Sigmoid colon (tissue), 7 donors: ENCODE data around the gene CLCC1. TPM values are rescaled to one million over a fixed set of nuclear protein-coding genes. Genes with fewer than 3 reads are reported as not detected.
A peak's percentile ranks its signal among the peaks of the same experiment; 100 is the strongest.

Source experiments
- DNase-seq: peaks from one replicate; pipeline ENCODE4 v3.0.0-alpha.2; 2019
- H3K27ac ChIP-seq, 4 donors: fragments of 200-600 bp; sonication (generic); one replicate each; pipeline ENCODE4 v1.5.1; 2016 to 2019; ENCODE audit warnings: mild to moderate bottlenecking in 1 of 4
- H3K27me3 ChIP-seq, 3 donors: fragments of 200-600 bp; sonication (generic); one replicate each; pipeline ENCODE4 v1.5.1; 2019; ENCODE audit warnings: mild to moderate bottlenecking in 1 of 3
- H3K36me3 ChIP-seq, 4 donors: fragments of 200-600 bp; sonication (generic); one replicate each; pipeline ENCODE4 v1.5.1; 2016 to 2019
- H3K4me1 ChIP-seq, 4 donors: fragments of 200-600 bp; sonication (generic); one replicate each; pipeline ENCODE4 v1.5.1; 2017 to 2019
- H3K4me3 ChIP-seq, 4 donors: fragments of 200-600 bp; sonication (generic); one replicate each; pipeline ENCODE4 v1.5.1; 2017 to 2019; ENCODE audit warnings: mild to moderate bottlenecking in 2 of 4, moderate library complexity in 1 of 4
- H3K9me3 ChIP-seq, 4 donors: fragments of 200-600 bp in 3 of 4; sonication (generic) in 3 of 4; one replicate each; pipeline versions ENCODE4 v1.5.1 to v1.6.1; 2013 to 2019
- EP300 ChIP-seq, 4 donors: sonication (generic); formaldehyde crosslinking; IDR thresholded peaks; one replicate each; pipeline ENCODE4 v1.6.1; 2017; ENCODE audit warnings: antibody characterized with exemption in 4 of 4
- POLR2A ChIP-seq, 2 donors: fragments of 450-650 bp; IDR thresholded peaks; one replicate each; pipeline ENCODE4 v1.6.1; 2016; ENCODE audit warnings: antibody characterized with exemption in 2 of 2, mild to moderate bottlenecking in 2 of 2, moderate library complexity in 2 of 2
- POLR2AphosphoS5 ChIP-seq, 4 donors: sonication (generic); formaldehyde crosslinking; IDR thresholded peaks; one replicate each; pipeline ENCODE4 v1.6.1; 2017; ENCODE audit warnings: antibody characterized with exemption in 4 of 4
- WGBS, 2 donors: extraction: QIAGEN DNeasy Blood & Tissue Kit; methylation state at CpG; one replicate each; pipeline ENCODE4 v1.1.7; 2013; 5-methylcytosine and 5-hydroxymethylcytosine counted together
- intact Hi-C: fragments of 100-400 bp; cut with DNase I; formaldehyde crosslinking; loops from one replicate; pipeline ENCODE4 v1.15.1; 2023
- polyA plus RNA-seq, 3 donors: library from polyadenylated mRNA; stranded (reverse); fragments of 200-250 nt; gene quantifications; one replicate each; pipeline ENCODE4 v1.2.3, GENCODE V29; 2013
- total RNA-seq, 4 donors: library from RNA; depleted of rRNA; stranded (reverse); fragments of >200 nt; gene quantifications; one replicate each; pipeline ENCODE4 v1.1.0, GENCODE V29; 2016
- TF ChIP-seq, protein P1 (sequence below), 4 experiments: fragments of 450-650 bp in 3 of 4; fragments of 200-600 bp in 1 of 4; IDR thresholded peaks; one replicate each; pipeline ENCODE4 v1.5.1; 2016 to 2019; ENCODE audit warnings: antibody characterized with exemption in 4 of 4, mild to moderate bottlenecking in 3 of 4, moderate library complexity in 2 of 4
- donor health status: healthy with polysubstance abuse.
- donor health status: Bipolar disorder and iron deficiency.
- donor health status: healthy.

The CLCC1 gene
- total and polyA plus RNA-seq, 7 donors: 2.3 to 24.3 (median 19.1) TPM

DNA sequence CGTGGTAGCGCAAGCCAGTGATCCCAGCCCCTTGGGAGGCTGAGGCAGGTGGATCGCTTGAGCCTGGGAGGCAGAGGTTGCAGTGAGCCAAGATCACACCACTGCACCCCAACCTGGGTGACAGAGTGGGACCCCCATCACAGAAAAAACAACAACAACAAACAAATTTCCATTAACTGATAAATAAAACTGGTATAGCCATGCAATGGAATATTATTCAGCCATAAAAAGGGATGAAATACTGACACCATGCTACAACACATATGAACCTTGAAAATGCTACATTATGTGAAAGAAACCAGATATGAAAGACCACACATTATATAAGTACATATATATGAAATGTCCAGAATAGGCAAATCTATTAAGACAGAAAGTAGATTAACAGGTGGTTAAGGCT is 12.0 kb downstream of the CLCC1 start:
- H3K27me3 ChIP-seq: no peaks in the 10 kb centered on the region
- no peak overlapping the region for H3K27ac ChIP-seq
- intact Hi-C loops: no loop called here
- H3K36me3 ChIP-seq: peaks cover 0 to 29% (median under 1%) of the 10 kb centered on the region in 4 donors
- no peak for TF ChIP-seq EP300 (IDR thresholded peaks at IDR 0.05)
- no peak for TF ChIP-seq POLR2A (IDR thresholded peaks at IDR 0.05)
- no peak for TF ChIP-seq POLR2AphosphoS5 (IDR thresholded peaks at IDR 0.05)
- TF ChIP-seq, protein P1, sequence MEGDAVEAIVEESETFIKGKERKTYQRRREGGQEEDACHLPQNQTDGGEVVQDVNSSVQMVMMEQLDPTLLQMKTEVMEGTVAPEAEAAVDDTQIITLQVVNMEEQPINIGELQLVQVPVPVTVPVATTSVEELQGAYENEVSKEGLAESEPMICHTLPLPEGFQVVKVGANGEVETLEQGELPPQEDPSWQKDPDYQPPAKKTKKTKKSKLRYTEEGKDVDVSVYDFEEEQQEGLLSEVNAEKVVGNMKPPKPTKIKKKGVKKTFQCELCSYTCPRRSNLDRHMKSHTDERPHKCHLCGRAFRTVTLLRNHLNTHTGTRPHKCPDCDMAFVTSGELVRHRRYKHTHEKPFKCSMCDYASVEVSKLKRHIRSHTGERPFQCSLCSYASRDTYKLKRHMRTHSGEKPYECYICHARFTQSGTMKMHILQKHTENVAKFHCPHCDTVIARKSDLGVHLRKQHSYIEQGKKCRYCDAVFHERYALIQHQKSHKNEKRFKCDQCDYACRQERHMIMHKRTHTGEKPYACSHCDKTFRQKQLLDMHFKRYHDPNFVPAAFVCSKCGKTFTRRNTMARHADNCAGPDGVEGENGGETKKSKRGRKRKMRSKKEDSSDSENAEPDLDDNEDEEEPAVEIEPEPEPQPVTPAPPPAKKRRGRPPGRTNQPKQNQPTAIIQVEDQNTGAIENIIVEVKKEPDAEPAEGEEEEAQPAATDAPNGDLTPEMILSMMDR (IDR thresholded peaks at IDR 0.05): no peak
- no peak overlapping the region for H3K4me3 ChIP-seq
- no peaks in the 10 kb centered on the region for H3K9me3 ChIP-seq
- no peak for DNase-seq
- H3K4me1 ChIP-seq: peaks cover 0 to 20% (median 14%) of the 10 kb centered on the region in 4 donors
- WGBS, 2 donors: 98 to 99% methylated on average over 3 of the region's 3 CpGs

DNA sequence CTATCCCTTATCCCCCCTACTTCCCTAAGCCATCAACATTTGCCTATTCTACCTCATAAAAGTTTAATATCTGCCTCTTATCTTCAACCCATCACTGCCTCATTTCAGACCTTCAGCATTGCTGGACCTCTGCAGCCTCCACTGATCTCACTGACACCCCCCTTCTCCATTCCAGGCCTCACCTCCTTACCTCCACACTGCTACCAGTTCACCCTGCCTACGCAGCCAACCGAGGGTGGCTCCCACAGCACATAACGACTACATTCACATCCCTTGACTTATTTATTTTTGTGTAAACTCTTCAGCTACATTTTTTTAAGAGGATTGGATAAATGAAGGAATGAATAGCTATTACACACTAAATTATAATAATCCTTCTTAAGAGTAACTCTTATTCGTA is 14.2 kb downstream of the CLCC1 start:
- intact Hi-C loops: no loop called here
- TF ChIP-seq POLR2AphosphoS5 (IDR thresholded peaks at IDR 0.05) (no peak), POLR2A (IDR thresholded peaks at IDR 0.05) (no peak), EP300 (IDR thresholded peaks at IDR 0.05) (no peak)
- TF ChIP-seq, protein P1 (IDR thresholded peaks at IDR 0.05): no peak
- Histone ChIP-seq H3K4me1 (peaks cover 0 to 20% (median 14%) of the 10 kb centered on the region in 4 donors), H3K9me3 (no peaks in the 10 kb centered on the region), H3K4me3 (no peak overlapping the region), H3K27me3 (no peaks in the 10 kb centered on the region), H3K36me3 (peaks cover 0 to 34% (median 5%) of the 10 kb centered on the region in 4 donors), H3K27ac (no peak overlapping the region)
- DNase-seq: no peak
- 85% methylated on average over 4 of the region's 4 CpGs for WGBS, 2 donors

DNA sequence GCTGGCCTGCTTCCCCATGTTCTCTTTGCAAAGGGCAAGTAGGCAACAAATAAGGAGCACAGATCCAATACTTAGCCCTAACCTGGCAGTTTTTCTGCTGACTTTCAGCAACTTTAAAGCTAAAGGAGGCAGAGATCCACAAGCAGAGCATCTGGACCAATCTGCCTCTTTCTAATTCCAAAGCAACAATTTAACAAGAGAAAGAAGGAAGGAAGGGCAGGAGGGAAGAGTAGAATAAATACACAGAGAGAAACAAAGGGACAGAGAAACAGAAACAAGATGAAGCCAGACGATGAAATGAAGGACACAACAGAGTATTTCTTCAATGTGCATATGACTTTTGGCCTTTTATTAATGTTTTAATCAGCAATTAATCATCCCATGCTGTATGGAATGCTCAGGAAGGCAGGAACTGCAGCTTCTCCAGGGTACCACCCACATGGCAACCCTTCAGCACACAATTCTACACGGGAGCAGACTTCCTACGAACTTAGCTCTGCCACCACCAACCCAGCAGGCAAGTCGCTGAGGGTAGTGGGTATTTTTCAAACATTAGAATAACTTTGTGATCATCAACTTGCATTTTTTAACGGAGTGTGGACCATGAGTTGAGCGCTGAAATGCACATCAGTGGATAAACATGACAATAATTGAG is 15.3 kb downstream of the CLCC1 start:
- H3K27ac ChIP-seq: peak overlapping the region in 3 of 4 donors; percentile 46 to 58 (median 48)
- H3K36me3 ChIP-seq: peaks cover 0 to 44% (median 7%) of the 10 kb centered on the region in 4 donors
- H3K9me3 ChIP-seq: no peaks in the 10 kb centered on the region
- no peak overlapping the region for H3K4me3 ChIP-seq
- intact Hi-C loops: no loop called here
- no peaks in the 10 kb centered on the region for H3K27me3 ChIP-seq
- no peak for DNase-seq
- WGBS, 2 donors: 45 to 73% methylated on average over 6 of the region's 6 CpGs
- H3K4me1 ChIP-seq: peaks cover 0 to 20% (median 14%) of the 10 kb centered on the region in 4 donors
- TF ChIP-seq POLR2A (IDR thresholded peaks at IDR 0.05) (no peak), POLR2AphosphoS5 (IDR thresholded peaks at IDR 0.05) (no peak), EP300 (IDR thresholded peaks at IDR 0.05) (no peak)
- TF ChIP-seq, protein P1 (IDR thresholded peaks at IDR 0.05): no peak

DNA sequence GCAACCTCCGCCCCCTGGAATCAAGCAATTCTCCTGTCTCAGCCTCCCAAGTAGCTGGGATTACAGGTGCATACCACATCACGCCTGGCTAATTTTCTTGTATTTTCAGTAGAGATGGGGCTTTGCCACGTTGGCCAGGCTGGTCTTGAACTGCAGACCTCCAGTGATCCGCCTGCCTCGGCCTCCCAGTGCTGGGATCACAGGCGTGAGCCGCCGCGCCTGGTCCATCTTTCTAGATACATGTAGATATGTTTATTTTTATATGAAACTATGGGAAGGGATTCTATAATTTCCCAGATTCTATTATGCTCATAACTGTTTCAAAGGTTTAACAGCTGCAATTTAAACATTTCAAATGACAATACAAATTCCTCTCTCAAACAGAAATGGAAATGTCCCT is 27.1 kb downstream of the CLCC1 start:
- no peaks in the 10 kb centered on the region for H3K27me3 ChIP-seq
- 95 to 96% methylated on average over 9 of the region's 9 CpGs for whole genome bisulfite sequencing, 2 donors
- intact Hi-C loops: no loop called here
- no peaks in the 10 kb centered on the region for H3K4me1 ChIP-seq
- H3K27ac ChIP-seq: no peak overlapping the region
- H3K36me3 ChIP-seq: peaks cover 32 to 95% (median 50%) of the 10 kb centered on the region in 4 donors
- DNase-seq: no peak
- TF ChIP-seq EP300 (IDR thresholded peaks at IDR 0.05) (no peak), POLR2AphosphoS5 (IDR thresholded peaks at IDR 0.05) (no peak), POLR2A (IDR thresholded peaks at IDR 0.05) (no peak)
- TF ChIP-seq, protein P1 (IDR thresholded peaks at IDR 0.05): no peak
- no peaks in the 10 kb centered on the region for H3K9me3 ChIP-seq
- no peak overlapping the region for H3K4me3 ChIP-seq
